ENCODE measurements around the gene SEC16A.

DNA sequence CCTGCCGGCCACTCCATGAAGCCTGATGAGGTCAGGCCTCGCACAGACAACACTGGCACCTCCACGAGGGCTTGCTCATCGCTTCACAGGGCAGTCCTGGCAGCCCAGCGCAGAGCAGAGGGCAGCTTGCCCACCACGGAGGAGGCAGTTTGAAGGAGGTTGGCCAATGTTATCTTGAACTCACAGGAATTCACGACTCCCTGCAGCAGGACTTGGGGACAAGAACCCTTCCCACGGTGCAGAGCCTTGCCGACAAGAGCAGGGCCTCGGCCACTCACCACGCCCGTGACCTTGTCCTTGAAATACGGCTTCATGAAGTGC lies 87.9 kb downstream of the SEC16A start:
- TF ChIP-seq, protein P1, sequence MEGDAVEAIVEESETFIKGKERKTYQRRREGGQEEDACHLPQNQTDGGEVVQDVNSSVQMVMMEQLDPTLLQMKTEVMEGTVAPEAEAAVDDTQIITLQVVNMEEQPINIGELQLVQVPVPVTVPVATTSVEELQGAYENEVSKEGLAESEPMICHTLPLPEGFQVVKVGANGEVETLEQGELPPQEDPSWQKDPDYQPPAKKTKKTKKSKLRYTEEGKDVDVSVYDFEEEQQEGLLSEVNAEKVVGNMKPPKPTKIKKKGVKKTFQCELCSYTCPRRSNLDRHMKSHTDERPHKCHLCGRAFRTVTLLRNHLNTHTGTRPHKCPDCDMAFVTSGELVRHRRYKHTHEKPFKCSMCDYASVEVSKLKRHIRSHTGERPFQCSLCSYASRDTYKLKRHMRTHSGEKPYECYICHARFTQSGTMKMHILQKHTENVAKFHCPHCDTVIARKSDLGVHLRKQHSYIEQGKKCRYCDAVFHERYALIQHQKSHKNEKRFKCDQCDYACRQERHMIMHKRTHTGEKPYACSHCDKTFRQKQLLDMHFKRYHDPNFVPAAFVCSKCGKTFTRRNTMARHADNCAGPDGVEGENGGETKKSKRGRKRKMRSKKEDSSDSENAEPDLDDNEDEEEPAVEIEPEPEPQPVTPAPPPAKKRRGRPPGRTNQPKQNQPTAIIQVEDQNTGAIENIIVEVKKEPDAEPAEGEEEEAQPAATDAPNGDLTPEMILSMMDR (IDR thresholded peaks at IDR 0.05) = no peak
- no peak for TF ChIP-seq POLR2A (IDR thresholded peaks at IDR 0.05)

Data from Peyer's patch (tissue), 4 donors.